HG03280 (cell line): Measurements from ENCODE around the gene FTH1.

ENCODE experiments used
- ATAC-seq: cut with Tn5 transposase; IDR thresholded peaks from one replicate; pipeline ENCODE4 v1.9.1; 2021; ENCODE audit warnings: mild to moderate bottlenecking, moderate library complexity; ENCODE audit not compliant: unreplicated experiment

FTH1 gene

DNA sequence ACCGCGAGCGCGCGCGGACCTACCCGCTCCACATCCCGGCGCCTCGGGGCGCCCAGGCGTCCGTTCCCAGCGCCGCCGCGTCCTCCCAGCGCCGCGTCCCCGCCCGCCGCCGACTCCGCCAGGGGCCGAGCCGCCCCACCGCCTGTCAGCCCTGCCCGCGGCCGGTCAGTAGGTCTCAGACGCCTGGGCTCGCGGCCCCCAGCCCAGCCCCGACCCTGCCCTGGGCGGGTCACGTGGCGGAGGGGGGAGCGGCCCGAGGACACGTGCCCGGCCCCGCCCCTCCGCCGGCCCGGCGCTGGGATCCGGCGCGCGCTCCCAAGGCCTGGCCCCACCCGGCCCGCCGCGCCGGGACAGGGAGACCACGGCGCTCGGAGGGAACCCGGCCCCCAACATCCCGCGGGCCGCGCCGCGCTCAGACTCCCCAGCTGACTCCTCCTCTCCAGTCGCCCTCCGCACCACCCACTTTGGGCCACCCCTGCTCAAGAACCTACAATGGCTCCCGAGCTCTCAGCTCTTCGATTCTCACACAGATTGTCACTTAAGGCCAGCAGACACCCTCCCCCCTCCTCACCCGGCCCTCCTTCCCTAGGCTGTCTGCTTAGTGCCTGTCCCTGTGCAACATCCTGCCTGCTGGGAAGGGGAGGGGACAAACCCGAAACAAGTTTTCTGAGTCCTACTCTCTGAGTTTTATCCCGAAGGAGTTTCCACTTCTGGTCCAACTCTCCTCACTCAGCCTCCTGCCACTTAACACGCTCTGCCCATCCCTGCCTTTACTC, 49.9 kb downstream of the FTH1 start, which contains the start of gene RAB3IL1:
Gene RAB3IL1 (minus strand): TSS at position 233 of the 776 bp plus-strand sequence. CDS start 199 bp downstream, at position 34.
- ATAC-seq, result no peak

DNA sequence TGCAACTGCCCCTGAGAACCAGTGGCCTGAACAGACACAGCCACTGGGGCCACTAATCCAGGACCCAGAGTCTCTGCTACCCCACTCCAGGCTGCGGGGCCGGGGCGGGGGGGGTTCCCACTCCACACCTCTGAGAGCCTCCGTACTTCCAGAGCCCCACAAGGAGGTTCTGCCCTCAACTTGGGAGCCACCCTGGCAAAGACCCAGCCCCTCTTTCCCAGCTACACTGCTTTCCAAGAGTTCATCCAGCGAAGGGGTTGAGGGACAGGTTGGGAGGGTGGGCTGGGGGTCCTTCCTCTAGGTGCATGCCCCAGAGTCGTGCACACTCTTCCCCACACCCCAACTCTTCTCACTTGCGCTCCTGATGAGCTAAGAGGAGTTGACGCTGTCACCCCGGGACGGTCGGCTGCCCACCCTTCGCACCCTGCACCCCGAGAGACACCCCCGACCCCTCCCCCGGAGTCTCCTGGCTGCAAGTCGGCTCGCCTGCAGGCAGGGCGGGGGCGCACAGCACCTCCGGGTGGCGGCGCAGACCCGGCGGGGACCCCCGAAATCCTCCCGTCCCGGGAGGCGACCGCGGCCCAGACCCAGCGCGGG, 50.6 kb downstream of the FTH1 start:
- ATAC-seq, result no peak

DNA sequence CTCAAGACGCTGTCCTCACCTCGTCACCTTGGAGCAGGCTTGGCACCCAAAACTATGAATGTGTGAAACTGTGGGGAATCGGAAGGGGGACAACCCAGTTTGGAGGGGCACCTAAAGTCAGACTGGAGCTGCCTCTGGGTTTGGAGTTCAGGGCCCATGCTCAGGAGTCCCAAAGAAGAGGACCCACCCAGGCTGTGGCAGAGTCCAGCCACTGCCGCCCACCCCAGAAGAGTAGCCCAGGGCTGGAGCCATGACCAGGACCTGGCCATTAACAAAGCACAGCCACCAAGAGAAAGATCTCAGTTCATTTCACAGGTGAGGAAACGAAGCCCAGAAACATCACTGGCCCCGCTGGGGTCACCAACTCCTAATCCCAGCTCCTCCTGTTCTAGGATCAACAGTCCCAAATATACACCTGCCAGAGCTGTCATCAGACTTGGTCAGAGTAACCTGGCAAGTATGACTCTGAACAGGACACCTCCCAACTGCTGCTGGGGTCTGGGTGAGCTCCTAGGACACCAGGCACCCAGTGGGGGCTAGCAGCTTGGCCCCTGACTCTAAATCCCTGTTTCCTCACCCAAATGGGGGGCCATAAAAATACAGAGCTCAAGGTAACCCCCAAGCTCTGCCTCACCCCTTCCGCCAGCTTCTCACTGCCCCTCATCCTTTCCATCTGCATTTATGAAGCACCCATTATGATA, 52.8 kb downstream of the FTH1 start:
- ATAC-seq, result no peak
